ENCODE data around the gene STIP1.

DNA sequence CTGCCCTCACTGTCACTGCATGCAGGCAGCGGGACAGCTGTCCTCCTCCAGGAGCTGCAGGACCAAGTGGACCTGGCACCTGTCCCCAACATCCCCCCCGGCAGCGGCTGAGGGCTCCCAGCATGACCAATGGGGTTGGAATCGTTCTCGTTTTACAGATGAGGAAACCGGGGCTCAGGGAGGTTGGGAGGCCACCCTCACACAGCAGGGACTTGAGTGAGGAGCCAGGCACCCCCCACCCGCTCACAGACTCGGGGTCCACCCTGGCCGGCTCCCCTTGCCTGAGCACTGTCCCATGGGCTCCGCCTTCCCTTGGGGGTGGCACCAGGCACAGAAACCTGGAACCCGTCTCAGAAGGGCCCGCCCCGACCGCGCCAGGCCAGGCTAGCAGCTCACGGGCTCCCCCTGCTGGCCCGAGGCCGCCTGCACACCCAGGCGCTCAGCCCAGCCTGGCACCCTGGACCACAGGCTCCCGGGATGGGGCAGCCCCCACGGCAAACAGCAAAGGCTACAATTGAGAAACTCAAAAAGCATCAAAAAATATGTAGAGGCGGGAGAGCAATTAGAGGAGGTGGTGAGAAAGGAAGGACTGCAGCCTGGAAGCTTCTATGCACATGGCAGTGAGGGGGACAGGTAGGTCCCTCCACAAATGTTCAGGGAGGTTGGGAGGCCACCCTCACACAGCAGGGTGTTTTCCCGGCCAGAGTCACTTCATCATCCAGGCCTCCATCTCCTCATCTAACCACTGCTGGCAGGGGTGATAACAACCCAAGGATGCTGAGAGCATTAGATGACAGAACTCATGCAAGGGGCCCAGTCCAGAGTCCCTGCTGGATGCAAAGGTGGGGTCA, 32.9 kb upstream of the STIP1 start:
- TF ChIP-seq, protein P1, sequence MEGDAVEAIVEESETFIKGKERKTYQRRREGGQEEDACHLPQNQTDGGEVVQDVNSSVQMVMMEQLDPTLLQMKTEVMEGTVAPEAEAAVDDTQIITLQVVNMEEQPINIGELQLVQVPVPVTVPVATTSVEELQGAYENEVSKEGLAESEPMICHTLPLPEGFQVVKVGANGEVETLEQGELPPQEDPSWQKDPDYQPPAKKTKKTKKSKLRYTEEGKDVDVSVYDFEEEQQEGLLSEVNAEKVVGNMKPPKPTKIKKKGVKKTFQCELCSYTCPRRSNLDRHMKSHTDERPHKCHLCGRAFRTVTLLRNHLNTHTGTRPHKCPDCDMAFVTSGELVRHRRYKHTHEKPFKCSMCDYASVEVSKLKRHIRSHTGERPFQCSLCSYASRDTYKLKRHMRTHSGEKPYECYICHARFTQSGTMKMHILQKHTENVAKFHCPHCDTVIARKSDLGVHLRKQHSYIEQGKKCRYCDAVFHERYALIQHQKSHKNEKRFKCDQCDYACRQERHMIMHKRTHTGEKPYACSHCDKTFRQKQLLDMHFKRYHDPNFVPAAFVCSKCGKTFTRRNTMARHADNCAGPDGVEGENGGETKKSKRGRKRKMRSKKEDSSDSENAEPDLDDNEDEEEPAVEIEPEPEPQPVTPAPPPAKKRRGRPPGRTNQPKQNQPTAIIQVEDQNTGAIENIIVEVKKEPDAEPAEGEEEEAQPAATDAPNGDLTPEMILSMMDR (conservative IDR thresholded peaks at IDR 0.05): peak; percentile 100
- no peak for TF ChIP-seq EZH2 (IDR thresholded peaks at IDR 0.05; ENCODE audit: low read depth)
